Glutamatergic neuron (in vitro differentiated cells): ENCODE results near the gene LTB4R2. TPM values are rescaled to one million over a fixed set of nuclear protein-coding genes. Genes with fewer than 3 reads are reported as not detected.

Experiments used
- DNase-seq: peaks from one replicate; pipeline ENCODE4 v3.0.0; 2022
- H3K27ac Mint-ChIP-seq: one replicate; pipeline ENCODE4 v1.8.0; 2020; ENCODE audit warnings: mild to moderate bottlenecking, mixed read lengths, inconsistent platforms; ENCODE audit not compliant: unreplicated experiment
- H3K27me3 Mint-ChIP-seq: one replicate; pipeline ENCODE4 v1.8.0; 2020; ENCODE audit warnings: mild to moderate bottlenecking, moderate library complexity, mixed read lengths, inconsistent platforms; ENCODE audit not compliant: unreplicated experiment
- H3K36me3 Mint-ChIP-seq: one replicate; pipeline ENCODE4 v1.8.0; 2020; ENCODE audit warnings: mild to moderate bottlenecking, mixed read lengths, inconsistent platforms; ENCODE audit not compliant: unreplicated experiment
- H3K4me1 Mint-ChIP-seq: one replicate; pipeline ENCODE4 v1.8.0; 2020; ENCODE audit warnings: mild to moderate bottlenecking, low read depth, mixed read lengths, inconsistent platforms; ENCODE audit not compliant: unreplicated experiment
- H3K4me3 Mint-ChIP-seq: one replicate; pipeline ENCODE4 v1.8.0; 2020; ENCODE audit warnings: mild to moderate bottlenecking, mixed read lengths, inconsistent platforms; ENCODE audit not compliant: unreplicated experiment
- H3K9me3 Mint-ChIP-seq: one replicate; pipeline ENCODE4 v1.8.0; 2020; ENCODE audit warnings: mild to moderate bottlenecking, moderate library complexity, mixed read lengths, inconsistent platforms; ENCODE audit not compliant: unreplicated experiment
- total RNA-seq: library from RNA; stranded (reverse); fragmentation: NEBNext Ultra II Directional; extraction: Animal tissue kit (Norgen Biotek cat#: 25700); gene quantifications from one replicate; pipeline ENCODE4 v1.2.1, GENCODE V29; 2021; ENCODE audit not compliant: unreplicated experiment
- TF ChIP-seq, protein P1 (sequence below): fragments of 200-600 bp; sonication (generic); IDR thresholded peaks from one replicate; pipeline ENCODE4 v1.5.0; 2021; ENCODE audit not compliant: partially characterized antibody, unreplicated experiment

LTB4R2 gene
- total RNA-seq, 1 donor from 2014 or later = 8.9 TPM

DNA sequence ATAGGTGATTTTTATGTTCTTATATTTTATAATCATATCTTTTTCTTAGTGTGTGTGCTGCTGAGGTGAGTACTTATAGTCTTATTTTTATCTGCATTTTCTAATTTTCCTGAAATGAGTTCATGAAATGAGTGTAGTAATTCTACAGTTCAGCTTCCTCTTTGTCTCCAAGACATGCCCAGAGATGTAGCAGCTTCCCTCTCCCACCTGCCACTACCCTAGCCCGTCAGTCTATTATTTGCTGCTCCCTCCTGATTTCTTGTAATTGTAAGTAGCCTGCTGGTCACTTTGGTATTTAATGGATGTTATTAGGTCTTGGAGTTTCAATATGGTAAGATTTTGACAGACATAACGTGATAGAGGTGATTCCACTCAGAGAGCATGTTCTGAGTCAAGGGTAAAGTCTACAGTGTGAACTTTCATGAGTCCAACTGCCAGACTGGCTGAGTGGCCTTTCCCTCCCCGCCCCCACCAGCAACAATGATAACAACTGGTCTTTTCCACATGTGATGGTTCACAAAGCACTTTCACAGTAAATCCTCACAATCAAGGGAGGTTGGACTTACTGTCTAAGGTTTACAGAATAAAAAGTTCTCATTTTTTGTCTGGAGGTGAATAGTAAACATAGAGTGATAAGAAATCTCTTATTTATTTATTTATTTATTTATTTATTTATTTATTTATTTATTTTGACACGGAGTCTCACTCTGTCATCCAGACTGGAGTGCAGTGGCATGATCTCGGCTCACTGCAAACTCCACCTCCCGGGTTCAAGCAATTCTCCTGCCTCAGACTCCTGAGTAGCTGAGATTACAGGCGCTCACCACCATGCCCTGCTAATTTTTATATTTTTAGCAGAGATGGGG lies 34.1 kb downstream of the LTB4R2 start:
- TF ChIP-seq, protein P1, sequence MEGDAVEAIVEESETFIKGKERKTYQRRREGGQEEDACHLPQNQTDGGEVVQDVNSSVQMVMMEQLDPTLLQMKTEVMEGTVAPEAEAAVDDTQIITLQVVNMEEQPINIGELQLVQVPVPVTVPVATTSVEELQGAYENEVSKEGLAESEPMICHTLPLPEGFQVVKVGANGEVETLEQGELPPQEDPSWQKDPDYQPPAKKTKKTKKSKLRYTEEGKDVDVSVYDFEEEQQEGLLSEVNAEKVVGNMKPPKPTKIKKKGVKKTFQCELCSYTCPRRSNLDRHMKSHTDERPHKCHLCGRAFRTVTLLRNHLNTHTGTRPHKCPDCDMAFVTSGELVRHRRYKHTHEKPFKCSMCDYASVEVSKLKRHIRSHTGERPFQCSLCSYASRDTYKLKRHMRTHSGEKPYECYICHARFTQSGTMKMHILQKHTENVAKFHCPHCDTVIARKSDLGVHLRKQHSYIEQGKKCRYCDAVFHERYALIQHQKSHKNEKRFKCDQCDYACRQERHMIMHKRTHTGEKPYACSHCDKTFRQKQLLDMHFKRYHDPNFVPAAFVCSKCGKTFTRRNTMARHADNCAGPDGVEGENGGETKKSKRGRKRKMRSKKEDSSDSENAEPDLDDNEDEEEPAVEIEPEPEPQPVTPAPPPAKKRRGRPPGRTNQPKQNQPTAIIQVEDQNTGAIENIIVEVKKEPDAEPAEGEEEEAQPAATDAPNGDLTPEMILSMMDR = no peak
- no peak overlapping the region for H3K27ac Mint-ChIP-seq
- no peak overlapping the region for H3K4me3 Mint-ChIP-seq
- no peaks in the 10 kb centered on the region for H3K36me3 Mint-ChIP-seq
- H3K27me3 Mint-ChIP-seq = peaks cover 3% of the 10 kb centered on the region
- H3K4me1 Mint-ChIP-seq = no peaks in the 10 kb centered on the region
- DNase-seq = no peak
- H3K9me3 Mint-ChIP-seq = no peaks in the 10 kb centered on the region

DNA sequence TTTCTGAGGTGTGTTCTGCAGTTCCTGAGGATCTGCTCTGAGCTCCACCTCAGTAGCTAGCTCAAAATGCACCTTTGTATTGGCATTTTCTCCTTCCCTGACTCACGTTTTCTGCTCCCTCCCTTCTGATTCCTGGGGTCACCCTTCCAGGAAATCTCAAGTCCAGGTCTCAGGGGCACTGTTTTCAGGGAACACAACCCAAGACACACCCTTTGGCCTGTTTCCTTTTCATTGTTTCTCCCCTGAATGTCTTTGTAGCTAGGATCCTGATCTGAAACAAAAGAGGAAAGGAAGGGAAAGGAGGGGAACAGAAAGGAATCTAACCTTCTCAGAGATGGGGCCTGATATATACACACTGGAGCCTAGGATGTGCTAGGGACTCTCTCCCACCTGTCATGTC lies 37.2 kb downstream of the LTB4R2 start:
- no peak for DNase-seq
- TF ChIP-seq, protein P1 = no peak
- Mint-ChIP-seq H3K4me1 (no peaks in the 10 kb centered on the region), H3K9me3 (no peaks in the 10 kb centered on the region), H3K4me3 (no peak overlapping the region), H3K36me3 (no peaks in the 10 kb centered on the region), H3K27ac (no peak overlapping the region), H3K27me3 (peaks cover 3% of the 10 kb centered on the region)

DNA sequence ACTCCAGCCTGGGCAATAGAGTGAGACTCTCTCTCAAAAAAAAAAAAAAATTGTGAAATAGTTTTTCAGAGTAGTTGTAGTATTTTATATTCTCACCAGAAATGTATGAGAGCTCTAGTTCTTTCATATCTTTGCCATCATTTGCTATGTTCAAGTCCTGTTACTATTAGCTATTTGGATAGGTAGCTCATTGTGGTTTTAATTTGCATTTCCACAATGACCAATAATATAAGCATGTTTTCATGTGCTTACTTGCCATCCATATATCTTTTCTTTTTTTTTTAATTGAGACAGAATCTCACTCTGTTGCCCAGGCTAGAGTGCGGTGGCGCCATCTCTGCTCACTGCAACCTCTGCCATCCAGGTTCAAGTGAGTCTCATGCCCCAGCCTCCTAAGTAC lies 38.2 kb downstream of the LTB4R2 start:
- Mint-ChIP-seq H3K27me3 (peaks cover 1% of the 10 kb centered on the region), H3K27ac (no peak overlapping the region), H3K9me3 (no peaks in the 10 kb centered on the region), H3K4me1 (no peaks in the 10 kb centered on the region), H3K36me3 (no peaks in the 10 kb centered on the region), H3K4me3 (no peak overlapping the region)
- TF ChIP-seq, protein P1 = no peak
- DNase-seq = no peak

DNA sequence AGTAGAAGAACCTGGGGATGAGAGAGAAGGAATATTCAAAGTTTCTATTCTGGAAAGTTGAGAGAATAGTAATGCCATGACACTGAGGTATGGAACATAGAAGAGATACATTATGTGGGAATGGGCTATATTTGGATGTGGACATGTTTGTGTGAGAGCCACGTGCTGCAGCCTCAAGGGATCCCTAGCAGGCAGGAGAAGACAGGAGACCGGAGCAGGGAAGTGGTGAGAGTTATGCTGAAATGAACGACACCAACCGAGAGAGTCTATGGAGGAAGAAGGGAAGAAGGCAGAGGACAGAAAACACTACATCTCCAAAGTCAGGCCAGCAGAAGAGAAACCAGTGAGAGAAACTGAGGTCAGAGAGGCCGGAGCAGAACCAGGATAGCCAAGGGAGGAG lies 39.8 kb downstream of the LTB4R2 start:
- Mint-ChIP-seq H3K27ac (no peak overlapping the region), H3K9me3 (no peaks in the 10 kb centered on the region), H3K4me1 (no peaks in the 10 kb centered on the region), H3K27me3 (peaks cover 3% of the 10 kb centered on the region), H3K36me3 (no peaks in the 10 kb centered on the region), H3K4me3 (no peak overlapping the region)
- TF ChIP-seq, protein P1 = no peak
- no peak for DNase-seq

DNA sequence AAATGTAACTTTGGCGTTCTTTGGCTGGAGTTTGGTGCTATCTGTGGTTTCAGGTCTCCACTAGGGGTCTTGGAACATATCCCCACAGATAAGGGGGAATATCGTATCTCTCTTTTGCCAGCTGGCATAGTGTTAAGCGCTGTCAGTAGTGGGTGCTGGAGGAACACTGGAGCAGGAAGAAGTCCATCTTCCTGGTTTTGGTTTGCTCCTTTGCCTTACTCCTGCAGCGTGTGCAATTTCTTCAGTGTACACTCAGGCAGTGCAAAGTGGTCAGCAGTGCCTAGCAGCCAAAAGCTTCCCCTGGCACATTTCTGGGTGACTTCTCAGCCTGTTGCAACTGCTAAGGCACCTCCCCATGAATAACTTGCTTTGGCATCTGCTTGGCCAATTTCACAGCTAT lies 41.6 kb downstream of the LTB4R2 start:
- TF ChIP-seq, protein P1 = no peak
- no peaks in the 10 kb centered on the region for H3K4me1 Mint-ChIP-seq
- no peak for DNase-seq
- H3K4me3 Mint-ChIP-seq = no peak overlapping the region
- H3K9me3 Mint-ChIP-seq = no peaks in the 10 kb centered on the region
- H3K27ac Mint-ChIP-seq = no peak overlapping the region
- H3K27me3 Mint-ChIP-seq = peaks cover 3% of the 10 kb centered on the region
- no peaks in the 10 kb centered on the region for H3K36me3 Mint-ChIP-seq
